Parathyroid adenoma (tissue), 2 donors: ENCODE measurements around the gene ADCK2.

Experiments
- H2AFZ ChIP-seq: fragments of 300-600 bp; sonication (generic); one replicate; pipeline ENCODE4 v1.7.0; 2017; ENCODE audit warnings: antibody characterized with exemption, mild to moderate bottlenecking
- H3K27ac ChIP-seq: fragments of 300-600 bp; sonication (generic); one replicate; pipeline ENCODE4 v1.7.0; 2017
- H3K27me3 ChIP-seq: fragments of 300-600 bp; sonication (generic); one replicate; pipeline ENCODE4 v1.7.0; 2017; ENCODE audit warnings: low read length; ENCODE audit not compliant: control insufficient read depth, insufficient read depth
- H3K36me3 ChIP-seq: fragments of 300-600 bp; sonication (generic); one replicate; pipeline ENCODE4 v1.7.0; 2017; ENCODE audit warnings: low read length; ENCODE audit not compliant: control insufficient read depth, insufficient read depth
- H3K4me1 ChIP-seq: fragments of 300-600 bp; sonication (generic); one replicate; pipeline ENCODE4 v1.7.0; 2017; ENCODE audit warnings: control low read depth
- H3K4me2 ChIP-seq: fragments of 300-600 bp; sonication (generic); one replicate; pipeline ENCODE4 v1.7.0; 2017; ENCODE audit warnings: low read length
- H3K4me3 ChIP-seq: fragments of 300-600 bp; sonication (generic); one replicate; pipeline ENCODE4 v1.7.0; 2017; ENCODE audit warnings: low read depth, low read length
- H3K79me2 ChIP-seq: fragments of 300-600 bp; sonication (generic); one replicate; pipeline ENCODE4 v1.7.0; 2017; ENCODE audit warnings: control low read depth
- H3K9ac ChIP-seq: fragments of 300-600 bp; sonication (generic); one replicate; pipeline ENCODE4 v1.7.0; 2017; ENCODE audit warnings: mild to moderate bottlenecking
- H3K9me3 ChIP-seq: fragments of 300-600 bp; sonication (generic); one replicate; pipeline ENCODE4 v1.7.0; 2017; ENCODE audit warnings: low read length; ENCODE audit not compliant: control insufficient read depth
- CTCF ChIP-seq: fragments of 300-600 bp; sonication (generic); IDR thresholded peaks from one replicate; pipeline ENCODE4 v1.7.0; 2017; ENCODE audit warnings: antibody characterized with exemption, mild to moderate bottlenecking
- donor health status: primary hyperparathyroidism.

The ADCK2 gene

GRCh38 chr7:140649556-140650205 is 23.1 kb upstream of the ADCK2 start:
- Histone ChIP-seq H3K4me1 (peaks cover 3% of the 10 kb centered on the region), H3K27me3 (no peaks in the 10 kb centered on the region), H3K27ac (no peak overlapping the region), H3K4me2 (no peak overlapping the region), H3K9ac (no peak overlapping the region), H3K9me3 (no peaks in the 10 kb centered on the region), H3K79me2 (no peaks in the 10 kb centered on the region), H3K4me3 (no peak overlapping the region), H2AFZ (no peak overlapping the region), H3K36me3 (no peaks in the 10 kb centered on the region)
- TF ChIP-seq CTCF = no peak

DNA sequence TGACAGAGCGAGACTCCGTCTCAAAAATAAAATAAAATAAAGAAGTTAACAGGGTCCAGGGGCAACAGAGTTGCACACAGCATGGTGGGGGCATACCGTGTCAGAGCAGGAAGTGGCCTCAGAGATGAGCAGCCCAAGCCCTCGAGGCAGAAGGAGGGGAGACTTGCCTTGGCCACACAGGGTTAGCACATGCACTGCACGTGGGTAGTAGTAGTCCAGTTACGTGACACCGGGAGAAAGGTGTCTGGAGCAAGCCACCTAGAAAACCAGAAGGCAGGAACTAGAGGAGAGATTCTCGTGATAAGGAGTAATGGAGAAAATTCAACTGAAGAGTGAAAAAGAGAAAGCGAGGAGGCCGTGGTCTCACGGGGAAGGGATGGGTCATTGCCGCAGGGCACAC is 22.4 kb upstream of the ADCK2 start:
- no peak for TF ChIP-seq CTCF
- no peaks in the 10 kb centered on the region for H3K27me3 ChIP-seq
- no peak overlapping the region for H3K27ac ChIP-seq
- H3K4me2 ChIP-seq = no peak overlapping the region
- no peak overlapping the region for H2AFZ ChIP-seq
- H3K9ac ChIP-seq = no peak overlapping the region
- H3K79me2 ChIP-seq = no peaks in the 10 kb centered on the region
- H3K9me3 ChIP-seq = no peaks in the 10 kb centered on the region
- H3K4me3 ChIP-seq = no peak overlapping the region
- peaks cover 3% of the 10 kb centered on the region for H3K4me1 ChIP-seq
- H3K36me3 ChIP-seq = no peaks in the 10 kb centered on the region

- peak; percentile 94 for TF ChIP-seq CTCF
Measured at GRCh38 chr7:140653319-140654108, 19.2 kb upstream of the ADCK2 start.

GRCh38 chr7:140654109-140654387 is 18.7 kb upstream of the ADCK2 start:
- Histone ChIP-seq H3K36me3 (no peaks in the 10 kb centered on the region), H3K4me3 (no peak overlapping the region), H3K27ac (no peak overlapping the region), H2AFZ (no peak overlapping the region), H3K79me2 (no peaks in the 10 kb centered on the region), H3K4me2 (no peak overlapping the region), H3K4me1 (no peaks in the 10 kb centered on the region), H3K27me3 (no peaks in the 10 kb centered on the region), H3K9ac (no peak overlapping the region), H3K9me3 (no peaks in the 10 kb centered on the region)
- TF ChIP-seq CTCF = no peak

More at GRCh38 chr7:140653319-140654108, 19.2 kb upstream of the ADCK2 start:
- no peak overlapping the region for H3K9ac ChIP-seq
- no peaks in the 10 kb centered on the region for H3K9me3 ChIP-seq
- H3K36me3 ChIP-seq = no peaks in the 10 kb centered on the region
- H2AFZ ChIP-seq = no peak overlapping the region
- H3K27ac ChIP-seq = no peak overlapping the region
- no peaks in the 10 kb centered on the region for H3K79me2 ChIP-seq
- H3K4me1 ChIP-seq = no peaks in the 10 kb centered on the region
- H3K4me3 ChIP-seq = no peak overlapping the region
- H3K4me2 ChIP-seq = peak overlapping the region; percentile 35
- H3K27me3 ChIP-seq = no peaks in the 10 kb centered on the region

DNA sequence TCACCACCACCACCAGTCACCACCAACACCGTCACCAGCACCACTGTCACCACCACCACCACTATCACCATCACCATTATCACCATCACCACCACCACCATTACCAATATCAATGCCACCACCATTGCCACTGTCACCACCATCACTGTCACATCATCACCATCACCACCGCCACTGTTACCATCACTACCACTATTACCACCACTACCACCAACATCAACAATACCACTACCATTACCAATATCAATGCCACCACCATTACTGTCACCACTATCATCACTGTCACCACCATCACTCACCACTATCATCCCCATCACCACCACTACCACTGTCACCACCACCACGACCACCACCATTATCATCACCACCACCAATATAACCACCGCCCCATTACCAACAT is 18.1 kb upstream of the ADCK2 start:
- Histone ChIP-seq H2AFZ (no peak overlapping the region), H3K27ac (no peak overlapping the region), H3K79me2 (no peaks in the 10 kb centered on the region), H3K9me3 (no peaks in the 10 kb centered on the region), H3K4me2 (no peak overlapping the region), H3K9ac (no peak overlapping the region), H3K4me3 (no peak overlapping the region), H3K4me1 (no peaks in the 10 kb centered on the region), H3K36me3 (no peaks in the 10 kb centered on the region), H3K27me3 (no peaks in the 10 kb centered on the region)
- no peak for TF ChIP-seq CTCF
